NCI-H2171 (cell line): ENCODE results near the gene CD34.
"Not testable (repeated sequence)": the region's sequence is repeated elsewhere in the genome, so short reads cannot be mapped to it uniquely, and the experiment has no call there.

ENCODE experiments used
- DNase-seq: peaks from one replicate; lab custom pipeline; 2025; lab: John Stamatoyannopoulos, UW

Gene CD34

DNA sequence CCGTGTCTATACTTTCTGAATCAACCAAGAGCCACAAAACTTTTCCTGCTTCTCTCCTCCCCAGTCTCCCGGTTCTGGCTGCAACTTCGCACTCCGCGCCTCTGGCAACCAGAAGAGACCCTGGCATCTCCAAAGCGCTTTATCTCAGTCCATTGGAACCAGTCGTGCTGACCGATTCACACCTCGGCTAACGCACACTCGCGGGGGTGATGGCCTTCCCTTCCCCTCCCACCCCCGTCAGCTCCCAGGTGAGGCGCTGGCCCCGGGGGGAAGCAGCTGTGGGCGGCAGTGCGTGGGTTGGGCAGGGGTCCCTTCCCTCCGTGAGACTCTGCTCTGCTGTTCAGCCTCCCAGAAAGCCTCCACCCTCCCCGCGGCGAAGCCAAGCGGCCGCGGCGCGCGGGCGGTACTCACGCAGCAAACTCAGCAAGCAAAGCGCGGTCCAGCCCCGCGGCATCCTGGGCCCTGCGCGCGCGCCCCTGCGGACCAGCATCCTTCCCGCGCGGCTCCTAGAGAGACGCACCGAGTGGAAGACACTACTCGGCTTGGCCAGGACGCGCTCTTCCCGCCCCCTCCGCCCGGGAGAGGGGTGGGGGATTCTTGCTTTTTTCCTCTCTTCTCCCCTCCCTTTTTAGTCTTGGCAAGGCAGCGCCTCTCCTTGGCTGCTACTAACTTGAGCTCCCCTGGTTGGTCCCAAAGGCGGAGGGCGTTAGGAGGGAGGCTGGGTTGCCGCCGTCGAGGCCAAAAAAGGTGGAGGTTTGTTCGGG, at the start of gene CD34:
Gene CD34, minus strand, starts transcription at position 535 of the 764 bp plus-strand sequence. Its CDS starts 45 bp downstream, at position 490.
- DNase-seq, result no peak

- no peak for DNase-seq
These were observed 49.4 kb upstream of the CD34 start for GRCh38 chr1:207960346-207960745.

- no peak for DNase-seq
These were observed 49.0 kb upstream of the CD34 start for GRCh38 chr1:207959910-207960309.

DNA sequence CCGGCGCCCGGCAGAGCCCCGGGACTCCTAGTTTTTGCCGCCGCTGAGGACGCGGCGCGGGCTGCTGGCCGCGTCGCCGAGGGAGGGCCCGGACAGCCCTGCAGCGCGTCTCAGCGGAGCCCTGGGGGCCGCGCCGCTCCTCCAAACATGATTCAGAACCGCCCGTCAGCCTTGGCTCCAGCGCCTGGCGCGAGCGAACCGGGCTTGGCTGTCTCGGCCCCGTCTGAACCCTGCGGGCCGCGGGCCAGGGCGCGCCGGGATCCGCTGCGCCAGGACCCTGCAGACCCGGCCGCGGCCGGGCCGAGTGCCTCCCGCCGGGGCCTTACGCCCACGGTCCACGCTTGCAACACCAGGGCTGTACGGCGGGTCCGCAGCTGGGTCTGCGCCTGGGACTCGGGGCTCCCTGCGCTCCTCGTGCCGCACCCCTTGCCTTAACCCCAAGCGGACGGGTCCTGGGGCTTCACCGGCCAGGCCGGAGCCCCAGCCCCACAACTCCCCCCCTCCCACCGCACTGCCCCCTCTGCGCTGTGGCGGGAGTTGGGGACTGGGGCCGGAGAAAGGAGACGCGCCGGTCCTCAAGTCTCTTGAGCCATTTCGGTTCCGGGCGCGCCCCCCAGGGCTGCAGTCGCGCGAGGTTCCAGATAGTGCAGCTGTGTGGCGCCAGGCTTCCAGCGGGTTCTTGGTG, 48.4 kb upstream of the CD34 start:
- no peak for DNase-seq

- DNase-seq, result no peak
These were observed 47.6 kb upstream of the CD34 start for GRCh38 chr1:207958376-207959139.

DNA sequence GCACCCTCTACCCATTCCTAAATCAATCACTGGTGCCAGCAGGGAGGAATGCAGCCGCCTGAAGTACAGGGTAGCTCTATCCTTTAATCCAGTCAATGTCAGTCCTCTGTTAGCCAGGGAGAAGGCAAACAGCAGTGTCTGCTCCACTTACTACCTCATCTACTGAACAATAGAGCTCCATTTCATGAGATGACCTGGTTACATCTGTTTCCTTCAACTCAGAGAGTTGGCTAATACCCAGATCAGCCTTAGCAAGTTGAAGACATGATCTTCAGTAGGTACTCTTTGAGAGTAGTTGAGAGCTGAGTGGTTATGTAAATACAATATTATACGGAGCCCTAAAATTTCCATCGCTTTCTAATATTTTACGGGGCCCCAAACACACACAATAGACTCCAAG, 46.1 kb upstream of the CD34 start:
- DNase-seq, result no peak

DNA sequence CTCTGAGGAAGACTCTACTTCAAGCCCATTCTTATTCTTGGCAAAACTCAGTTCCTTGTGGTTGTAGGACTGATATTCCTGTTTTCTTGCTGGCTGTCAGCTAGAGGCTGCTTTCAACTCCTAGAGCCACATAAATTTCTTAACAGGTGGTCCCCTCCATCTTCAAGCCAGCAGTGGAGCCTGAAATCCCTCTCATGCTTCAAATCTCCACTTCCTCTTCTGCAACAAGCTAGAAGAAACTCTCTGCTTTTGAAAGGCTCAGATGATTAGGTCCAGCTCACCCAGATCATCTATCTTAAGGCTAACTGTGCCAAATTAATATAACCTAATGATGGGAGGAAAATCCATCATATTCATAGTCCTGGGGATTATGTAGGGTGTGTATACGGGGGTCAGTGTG, 43.2 kb upstream of the CD34 start:
- no peak for DNase-seq

DNA sequence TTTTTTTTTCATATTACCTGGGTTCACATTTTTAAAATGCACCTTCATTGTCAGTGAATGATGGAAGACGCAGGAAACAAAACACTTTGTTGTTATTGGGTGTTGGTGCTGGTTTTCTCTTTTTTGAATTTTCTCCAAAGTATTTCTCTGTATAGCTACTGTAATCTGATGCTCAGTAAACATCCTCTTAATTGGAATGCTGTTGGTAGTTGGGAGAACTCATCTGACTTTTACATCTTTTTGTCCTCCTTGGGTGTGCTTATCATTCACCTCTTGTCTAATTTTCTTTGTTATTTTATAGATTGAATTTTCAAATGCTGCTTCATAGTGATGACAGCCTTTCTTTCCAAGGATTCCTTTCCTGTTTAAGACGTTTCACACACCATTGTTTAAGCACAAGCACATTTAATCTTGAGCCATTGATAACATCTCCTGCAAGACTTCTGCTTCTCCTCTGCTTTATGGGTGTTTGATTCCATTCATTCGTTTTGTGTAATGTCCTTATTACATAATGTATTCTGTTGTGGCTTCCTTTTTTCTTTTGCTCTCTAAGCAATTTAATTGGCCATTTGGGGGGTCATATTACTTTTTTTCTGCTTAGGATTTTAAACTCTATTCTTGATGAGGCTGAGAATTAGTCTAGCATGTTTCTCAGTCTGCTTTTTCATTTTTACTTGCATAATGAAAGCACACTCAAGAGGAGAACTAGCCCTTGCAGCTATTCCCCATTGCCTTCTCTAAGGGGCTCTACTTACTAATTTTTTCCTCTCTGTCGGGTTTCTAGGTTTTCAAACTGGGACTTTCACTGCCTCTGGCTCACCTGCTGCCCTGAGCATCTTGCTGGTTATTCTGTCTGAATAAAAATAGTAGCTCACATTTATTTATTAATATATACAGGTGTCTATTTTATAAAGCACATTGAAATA, 42.0 kb upstream of the CD34 start:
- DNase-seq, result no peak

GRCh38 chr1:207951652-207952051, 40.7 kb upstream of the CD34 start:
- no peak for DNase-seq

DNA sequence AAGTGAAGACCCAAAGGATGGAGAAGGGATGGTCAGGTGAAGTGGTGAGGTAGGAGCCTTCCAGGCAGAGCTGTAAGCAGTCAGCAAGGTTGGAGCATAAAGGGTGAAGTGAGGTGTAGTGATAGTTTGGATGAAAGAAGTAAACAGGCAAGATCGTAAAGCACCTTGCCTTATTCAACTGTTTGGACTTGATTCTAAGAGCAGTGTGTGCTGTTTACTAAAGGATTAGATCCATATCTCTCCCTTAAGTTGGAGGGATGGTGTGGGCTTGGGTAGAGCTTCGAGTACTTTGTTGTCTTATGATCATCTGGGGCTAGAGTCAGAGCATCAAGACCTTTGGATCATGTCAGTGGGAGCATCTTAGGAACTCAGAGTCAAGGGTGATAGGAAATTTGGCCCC, 39.8 kb upstream of the CD34 start:
- no peak for DNase-seq

- no peak for DNase-seq
These were observed 38.8 kb upstream of the CD34 start for GRCh38 chr1:207949571-207950195.

DNA sequence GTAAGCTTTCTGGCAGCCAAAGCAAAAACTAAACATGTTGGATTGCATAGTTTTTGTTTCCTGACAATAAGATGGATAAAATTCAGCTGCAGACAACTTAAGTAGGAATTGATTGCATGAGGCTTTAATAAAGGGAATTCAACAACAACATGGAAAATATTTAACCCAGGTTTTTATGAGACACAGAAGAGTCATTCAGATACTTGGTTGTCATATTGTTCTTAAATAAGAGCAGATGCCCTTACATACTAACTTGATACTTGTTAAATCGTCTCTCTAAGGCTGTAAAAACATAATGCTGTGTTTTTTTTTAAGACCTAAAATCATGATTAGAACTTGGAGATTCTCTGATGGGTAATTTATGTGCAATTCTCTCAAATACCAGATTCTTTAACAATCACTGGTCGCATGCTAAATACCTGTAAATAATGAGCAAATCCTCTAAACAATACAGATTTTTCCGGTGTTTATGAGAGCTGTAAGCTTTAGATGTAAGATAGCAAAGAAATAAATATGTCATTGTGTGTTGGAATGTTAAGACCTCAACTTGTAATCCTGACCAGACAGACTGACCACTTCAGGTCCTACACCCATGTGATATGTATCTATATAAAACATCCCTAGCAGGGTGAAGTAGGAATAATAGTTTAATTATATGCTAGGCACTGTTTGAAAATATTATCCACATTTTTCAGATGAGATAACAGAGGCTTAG, 37.8 kb upstream of the CD34 start:
- no peak for DNase-seq

- no peak for DNase-seq
These were observed 35.8 kb upstream of the CD34 start for GRCh38 chr1:207946756-207947155.

- no peak for DNase-seq
These were observed 33.6 kb upstream of the CD34 start for GRCh38 chr1:207944571-207944970.

GRCh38 chr1:207942337-207942741, 31.4 kb upstream of the CD34 start:
- DNase-seq, result not testable (repeated sequence)

DNA sequence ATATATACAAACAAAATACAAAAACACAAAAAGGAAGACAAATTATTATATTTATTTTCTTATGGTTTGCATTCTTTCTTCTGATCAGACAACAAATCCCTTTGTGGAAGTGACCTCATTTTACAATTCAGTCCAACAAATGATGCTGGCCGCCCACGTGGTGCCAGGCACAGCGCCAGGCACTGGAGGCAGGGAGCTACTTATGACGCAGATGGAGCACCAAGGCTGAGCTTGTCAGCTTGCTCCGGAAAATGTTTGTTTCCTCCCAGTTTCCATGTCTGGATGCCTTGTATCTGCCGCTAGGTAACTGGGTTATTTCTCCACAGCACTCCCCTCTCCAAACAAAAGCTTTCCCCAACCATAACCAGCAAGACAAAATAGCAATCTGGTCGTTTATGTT, 30.7 kb upstream of the CD34 start:
- DNase-seq, result no peak

GRCh38 chr1:207938016-207938415, 27.1 kb upstream of the CD34 start:
- DNase-seq, result no peak

GRCh38 chr1:207937204-207937603, 26.3 kb upstream of the CD34 start:
- no peak for DNase-seq

DNA sequence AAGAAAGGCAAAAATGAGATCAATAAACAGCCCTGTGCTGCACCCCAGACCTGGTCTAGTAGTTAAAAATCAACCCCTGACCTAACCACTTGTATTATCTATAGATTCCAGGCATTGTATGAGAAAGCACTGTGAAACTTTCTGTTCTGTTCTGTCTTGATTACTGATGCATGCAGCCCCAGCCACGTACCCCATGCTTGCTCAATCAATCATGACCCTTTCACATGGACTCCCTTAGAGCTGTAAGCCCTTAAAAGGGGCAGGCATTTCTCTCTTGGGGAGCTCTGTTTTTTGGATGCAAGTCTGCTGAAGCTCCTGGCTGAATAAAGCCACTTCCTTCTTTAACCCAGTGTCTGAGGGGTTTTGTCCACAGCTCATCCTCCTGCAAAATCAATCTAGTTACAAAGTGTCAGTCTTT, 24.2 kb upstream of the CD34 start:
- DNase-seq, result no peak

GRCh38 chr1:207933205-207933800, 22.4 kb upstream of the CD34 start:
- no peak for DNase-seq
